ENCODE results near the gene AJAP1.
A peak's percentile ranks its signal among the peaks of the same experiment; 100 is the strongest.

AJAP1 gene

GRCh38 chr1:4802024-4802423, 147.6 kb downstream of the AJAP1 start:
- FAIRE-seq (no peak), DNase-seq (ENCODE audit: insufficient read length, low spot score) (no peak)
- no peak for TF ChIP-seq CTCF (IDR thresholded peaks at IDR 0.05; ENCODE audit: insufficient read depth, missing control alignments)

- no peak for TF ChIP-seq CTCF (IDR thresholded peaks at IDR 0.05; ENCODE audit: insufficient read depth, missing control alignments)
- FAIRE-seq: no peak
- no peak for DNase-seq (ENCODE audit: insufficient read length, low spot score)
These were observed 148.9 kb downstream of the AJAP1 start for GRCh38 chr1:4803335-4803734.

GRCh38 chr1:4805987-4806386, 151.6 kb downstream of the AJAP1 start:
- FAIRE-seq: no peak
- TF ChIP-seq CTCF (IDR thresholded peaks at IDR 0.05; ENCODE audit: insufficient read depth, missing control alignments): no peak
- DNase-seq (ENCODE audit: insufficient read length, low spot score): no peak

- no peak for DNase-seq (ENCODE audit: insufficient read length, low spot score)
- no peak for FAIRE-seq
- TF ChIP-seq CTCF (IDR thresholded peaks at IDR 0.05; ENCODE audit: insufficient read depth, missing control alignments): no peak
These were observed 166.1 kb downstream of the AJAP1 start for GRCh38 chr1:4820543-4820942.

GRCh38 chr1:4825800-4826450, 171.5 kb downstream of the AJAP1 start:
- no peak for DNase-seq (ENCODE audit: insufficient read length, low spot score)
- TF ChIP-seq CTCF (IDR thresholded peaks at IDR 0.05; ENCODE audit: insufficient read depth, missing control alignments): peak; percentile 38
- no peak for FAIRE-seq

- no peak for DNase-seq (ENCODE audit: insufficient read length, low spot score)
- TF ChIP-seq CTCF (IDR thresholded peaks at IDR 0.05; ENCODE audit: insufficient read depth, missing control alignments): no peak
- no peak for FAIRE-seq
These were observed 176.3 kb downstream of the AJAP1 start for GRCh38 chr1:4830707-4831106.

GRCh38 chr1:4836574-4836973, 182.2 kb downstream of the AJAP1 start:
- no peak for DNase-seq (ENCODE audit: insufficient read length, low spot score)
- no peak for TF ChIP-seq CTCF (IDR thresholded peaks at IDR 0.05; ENCODE audit: insufficient read depth, missing control alignments)
- FAIRE-seq: no peak
